Endodermal cell (in vitro differentiated cells): ENCODE data around the gene CYP2A13. TPM values are rescaled to one million over a fixed set of nuclear protein-coding genes. Genes with fewer than 3 reads are reported as not detected.

Source experiments
- DNase-seq: peaks from one replicate; pipeline ENCODE4 v3.0.0-alpha.2; 2017
- H3K27ac ChIP-seq: 2 replicates; pipeline ENCODE4 v1.5.1; 2013; ENCODE audit warnings: mild to moderate bottlenecking, low read depth, low read length, moderate library complexity
- H3K27me3 ChIP-seq: 2 replicates; pipeline ENCODE4 v1.6.1; 2013; ENCODE audit warnings: mild to moderate bottlenecking, low read length, moderate library complexity; ENCODE audit not compliant: insufficient read depth, control insufficient read depth, poor library complexity, severe bottlenecking
- H3K36me3 ChIP-seq: 2 replicates; pipeline ENCODE4 v1.7.0; 2013; ENCODE audit warnings: mild to moderate bottlenecking, low read length, moderate library complexity; ENCODE audit not compliant: control insufficient read depth, insufficient read depth
- H3K4me1 ChIP-seq: one replicate; pipeline ENCODE4 v1.7.0; 2013; ENCODE audit warnings: low read length; ENCODE audit not compliant: control insufficient read depth, insufficient read depth
- H3K4me3 ChIP-seq: 2 replicates; pipeline ENCODE4 v1.5.1; 2013; ENCODE audit warnings: mild to moderate bottlenecking, low read length, moderate library complexity
- H3K9ac ChIP-seq: 2 replicates; pipeline ENCODE4 v1.6.1; 2013; ENCODE audit warnings: mild to moderate bottlenecking, low read length, moderate library complexity; ENCODE audit not compliant: poor library complexity, severe bottlenecking; ENCODE audit errors: extremely low read depth
- H3K9me3 ChIP-seq: 2 replicates; pipeline ENCODE4 v1.6.1; 2013; ENCODE audit warnings: mild to moderate bottlenecking, low read length, moderate library complexity; ENCODE audit not compliant: control insufficient read depth
- H3K27ac Mint-ChIP-seq: 2 replicates; pipeline ENCODE4 v1.8.0; 2020; ENCODE audit warnings: mixed read lengths
- H3K27me3 Mint-ChIP-seq: 2 replicates; pipeline ENCODE4 v1.8.0; 2021; ENCODE audit warnings: mild to moderate bottlenecking, mixed read lengths; ENCODE audit not compliant: insufficient read depth
- H3K36me3 Mint-ChIP-seq: 2 replicates; pipeline ENCODE4 v1.8.0; 2020; ENCODE audit warnings: low read depth, mixed read lengths
- H3K4me1 Mint-ChIP-seq: 2 replicates; pipeline ENCODE4 v1.8.0; 2020; ENCODE audit warnings: mixed read lengths
- H3K4me3 Mint-ChIP-seq: 2 replicates; pipeline ENCODE4 v1.8.0; 2020; ENCODE audit warnings: mild to moderate bottlenecking, moderate library complexity, mixed read lengths
- H3K9me3 Mint-ChIP-seq: 2 replicates; pipeline ENCODE4 v1.8.0; 2020; ENCODE audit warnings: mild to moderate bottlenecking, mixed read lengths
- CTCF ChIP-seq: fragments of 200-600 bp; sonication (generic); conservative IDR thresholded peaks from 2 replicates; pipeline ENCODE4 v1.5.0; 2021; ENCODE audit warnings: antibody characterized with exemption, mild to moderate bottlenecking
- WGBS, 2 experiments: methylation state at CpG; one replicate each; pipeline versions ENCODE4 v1.1.5 to v1.1.7; 2013; ENCODE audit warnings: missing lambda C conversion rate in 2 of 2, mixed read lengths in 1 of 2; ENCODE audit not compliant: insufficient coverage in 1 of 2, insufficient read length in 1 of 2; 5-methylcytosine and 5-hydroxymethylcytosine counted together
- total RNA-seq, 2 donors: library from RNA; stranded (reverse); fragmentation: NEBNext Ultra II Directional in 1 of 2; extraction: Animal tissue kit (Norgen Biotek cat#: 25700) in 1 of 2; gene quantifications; 2 replicates in 1 of 2; 3 replicates in 1 of 2; pipeline ENCODE4 v1.2.1, GENCODE V29; 2021

Gene CYP2A13
- total RNA-seq, 2 donors from 2014 or later, result not detected

- no peaks in the 10 kb centered on the region for H3K36me3 Mint-ChIP-seq
- no peaks in the 10 kb centered on the region for H3K4me1 Mint-ChIP-seq
- TF ChIP-seq CTCF, result no peak
- Histone ChIP-seq H3K4me3 (peak overlapping the region; percentile 58), H3K4me1 (no peaks in the 10 kb centered on the region), H3K27ac (no peak overlapping the region), H3K9ac (no peak overlapping the region), H3K36me3 (no peaks in the 10 kb centered on the region), H3K9me3 (no peaks in the 10 kb centered on the region), H3K27me3 (peaks cover 27% of the 10 kb centered on the region)
- DNase-seq, result no peak
- H3K9me3 Mint-ChIP-seq, result no peaks in the 10 kb centered on the region
- WGBS, 2 experiments, result 95 to 96% methylated on average over 25 to 31 of the region's 31 CpGs
- H3K27me3 Mint-ChIP-seq, result peaks cover 39% of the 10 kb centered on the region
- H3K27ac Mint-ChIP-seq, result no peak overlapping the region
- peak overlapping the region; percentile 71 for H3K4me3 Mint-ChIP-seq
These were observed 48.6 kb downstream of the CYP2A13 start for GRCh38 chr19:41136636-41137455.

GRCh38 chr19:41144403-41144802 lies 56.2 kb downstream of the CYP2A13 start:
- no peak overlapping the region for H3K4me3 Mint-ChIP-seq
- Histone ChIP-seq H3K27ac (no peak overlapping the region), H3K36me3 (no peaks in the 10 kb centered on the region), H3K9me3 (no peaks in the 10 kb centered on the region), H3K4me1 (no peaks in the 10 kb centered on the region), H3K9ac (no peak overlapping the region), H3K4me3 (no peak overlapping the region), H3K27me3 (no peaks in the 10 kb centered on the region)
- peak; percentile 90 for TF ChIP-seq CTCF
- H3K4me1 Mint-ChIP-seq, result no peaks in the 10 kb centered on the region
- 22 to 51% methylated on average over 4 to 7 of the region's 7 CpGs for WGBS, 2 experiments
- no peak overlapping the region for H3K27ac Mint-ChIP-seq
- H3K9me3 Mint-ChIP-seq, result no peaks in the 10 kb centered on the region
- H3K27me3 Mint-ChIP-seq, result peaks cover 7% of the 10 kb centered on the region
- DNase-seq, result peak; percentile 95
- no peaks in the 10 kb centered on the region for H3K36me3 Mint-ChIP-seq

Other genes with a start within 250 kb of the CYP2A13 start
- not detected for gene CYP2A6, start 238.0 kb upstream of the CYP2A13 start, total RNA-seq
- not detected for gene CYP2A7, start 206.2 kb upstream of the CYP2A13 start, total RNA-seq
- under 1 TPM in 1 of 2 donors, not detected in 1; 0.75 TPM for gene CYP2B6, start 97.2 kb upstream of the CYP2A13 start, total RNA-seq
- not detected for gene CYP2F1, start 26.0 kb downstream of the CYP2A13 start, total RNA-seq
- gene CYP2S1, start 104.8 kb downstream of the CYP2A13 start, total RNA-seq, result 10 to 100 TPM in 1 of 2 donors, 1 to 10 TPM in 1; 8.6 to 26.7 TPM
- 10 to 100 TPM; 10.9 to 14.1 TPM for gene AXL, start 130.8 kb downstream of the CYP2A13 start, total RNA-seq
- gene HNRNPUL1, start 175.9 kb downstream of the CYP2A13 start, total RNA-seq, result 100 to 1,000 TPM; 211 to 225 TPM
- gene CCDC97, start 221.7 kb downstream of the CYP2A13 start, total RNA-seq, result 10 to 100 TPM; 38.4 to 44.6 TPM